Left lung (tissue), 10 donors: ENCODE results near the gene SENP3. TPM values are rescaled to one million over a fixed set of nuclear protein-coding genes. Genes with fewer than 3 reads are reported as not detected.

Experiments
- ATAC-seq: fragments of 200-7000 bp; cut with Tn5 transposase; one replicate; pipeline ENCODE4 v1.9.1; 2020; ENCODE audit warnings: moderate library complexity
- DNase-seq, 4 donors: peaks; one replicate each; pipeline ENCODE4 v3.0.0-alpha.2; 2013 to 2020
- H3K27ac ChIP-seq, 2 donors: fragments of 200-600 bp; sonication (generic) in 1 of 2; one replicate each; pipeline versions ENCODE4 v1.5.0 to v1.8.0; 2020 to 2021
- H3K27me3 ChIP-seq, 2 donors: fragments of 200-600 bp; sonication (generic) in 1 of 2; one replicate each; pipeline versions ENCODE4 v1.5.0 to v1.8.0; 2020 to 2021
- H3K36me3 ChIP-seq, 2 donors: fragments of 200-600 bp; sonication (generic) in 1 of 2; one replicate each; pipeline versions ENCODE4 v1.5.0 to v1.8.0; 2020 to 2021
- H3K4me1 ChIP-seq, 2 donors: fragments of 200-600 bp; one replicate each; pipeline ENCODE4 v1.8.0; 2021
- H3K4me3 ChIP-seq, 2 donors: fragments of 200-600 bp; sonication (generic) in 1 of 2; one replicate each; pipeline versions ENCODE4 v1.5.0 to v1.8.0; 2020 to 2021; ENCODE audit warnings: mild to moderate bottlenecking in 1 of 2
- H3K9me3 ChIP-seq, 2 donors: fragments of 200-600 bp; sonication (generic) in 1 of 2; one replicate each; pipeline versions ENCODE4 v1.5.0 to v1.8.0; 2020 to 2021
- intact Hi-C, 2 donors: fragments of 100-400 bp; cut with DNase I; formaldehyde crosslinking; loops; one replicate each; pipeline versions ENCODE4 v1.11.2 to v1.14.2; 2022
- polyA plus RNA-seq, 6 donors: library from polyadenylated mRNA; unstranded; fragments of 120-200 nt; gene quantifications; one replicate each; pipeline ENCODE4 v1.2.1, GENCODE V29; 2013; ENCODE audit not compliant: insufficient read length in 6 of 6
- total RNA-seq, 2 donors: library from RNA; stranded (reverse); fragmentation: NEBNext Ultra II Directional; extraction: Animal tissue kit (Norgen Biotek cat#: 25700); gene quantifications; one replicate each; pipeline ENCODE4 v1.2.1, GENCODE V29; 2021
- TF ChIP-seq, protein P1 (sequence below), 2 donors: fragments of 200-600 bp; sonication (generic) in 1 of 2; IDR thresholded peaks; one replicate each; pipeline versions ENCODE4 v1.5.0 to v1.8.0; 2021; ENCODE audit warnings: antibody characterized with exemption in 2 of 2
- donor health status: DM: no; HTN: yes; CAD: no.
- donor health status: DM: no; HTN: no; CAD: no.

Gene SENP3
- total and polyA plus RNA-seq, 8 donors: 43.5 to 72.5 (median 67.9) TPM

- peak overlapping the region; percentile 12 to 100 for H3K4me3 ChIP-seq
- ATAC-seq (no peak), DNase-seq (no peak)
- H3K9me3 ChIP-seq: no peaks in the 10 kb centered on the region
- H3K36me3 ChIP-seq: peaks cover 0 to 59% of the 10 kb centered on the region in 2 donors
- TF ChIP-seq, protein P1, sequence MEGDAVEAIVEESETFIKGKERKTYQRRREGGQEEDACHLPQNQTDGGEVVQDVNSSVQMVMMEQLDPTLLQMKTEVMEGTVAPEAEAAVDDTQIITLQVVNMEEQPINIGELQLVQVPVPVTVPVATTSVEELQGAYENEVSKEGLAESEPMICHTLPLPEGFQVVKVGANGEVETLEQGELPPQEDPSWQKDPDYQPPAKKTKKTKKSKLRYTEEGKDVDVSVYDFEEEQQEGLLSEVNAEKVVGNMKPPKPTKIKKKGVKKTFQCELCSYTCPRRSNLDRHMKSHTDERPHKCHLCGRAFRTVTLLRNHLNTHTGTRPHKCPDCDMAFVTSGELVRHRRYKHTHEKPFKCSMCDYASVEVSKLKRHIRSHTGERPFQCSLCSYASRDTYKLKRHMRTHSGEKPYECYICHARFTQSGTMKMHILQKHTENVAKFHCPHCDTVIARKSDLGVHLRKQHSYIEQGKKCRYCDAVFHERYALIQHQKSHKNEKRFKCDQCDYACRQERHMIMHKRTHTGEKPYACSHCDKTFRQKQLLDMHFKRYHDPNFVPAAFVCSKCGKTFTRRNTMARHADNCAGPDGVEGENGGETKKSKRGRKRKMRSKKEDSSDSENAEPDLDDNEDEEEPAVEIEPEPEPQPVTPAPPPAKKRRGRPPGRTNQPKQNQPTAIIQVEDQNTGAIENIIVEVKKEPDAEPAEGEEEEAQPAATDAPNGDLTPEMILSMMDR (IDR thresholded peaks at IDR 0.05): no peak
- H3K4me1 ChIP-seq: peaks cover 32 to 92% of the 10 kb centered on the region in 2 donors
- H3K27ac ChIP-seq: peak overlapping the region; percentile 84 to 98
- intact Hi-C loops: no loop called here
- no peaks in the 10 kb centered on the region for H3K27me3 ChIP-seq
Measured at GRCh38 chr17:7579834-7580603, 18.3 kb downstream of the SENP3 start.

GRCh38 chr17:7580604-7581575 lies 19.2 kb downstream of the SENP3 start:
- ATAC-seq: no peak
- Histone ChIP-seq H3K9me3 (no peaks in the 10 kb centered on the region), H3K27me3 (no peaks in the 10 kb centered on the region), H3K4me3 (peak overlapping the region in 1 of 2 donors; percentile 100), H3K4me1 (peaks cover 25 to 92% of the 10 kb centered on the region in 2 donors), H3K27ac (peak overlapping the region; percentile 84 to 98), H3K36me3 (peaks cover 0 to 50% of the 10 kb centered on the region in 2 donors)
- intact Hi-C loops: no loop called here
- TF ChIP-seq, protein P1 (IDR thresholded peaks at IDR 0.05): no peak
- no peak for DNase-seq

- no peak for DNase-seq
- Histone ChIP-seq H3K4me3 (peak overlapping the region; percentile 60 to 100), H3K36me3 (peaks cover 0 to 46% of the 10 kb centered on the region in 2 donors), H3K27me3 (no peaks in the 10 kb centered on the region), H3K4me1 (peaks cover 23 to 76% of the 10 kb centered on the region in 2 donors), H3K27ac (peak overlapping the region; percentile 97 to 98), H3K9me3 (no peaks in the 10 kb centered on the region)
- no peak for ATAC-seq
- intact Hi-C loops: no loop called here
- TF ChIP-seq, protein P1 (IDR thresholded peaks at IDR 0.05): no peak
Measured at GRCh38 chr17:7582396-7583252, 20.9 kb downstream of the SENP3 start.

- Histone ChIP-seq H3K36me3 (peaks cover 0 to 46% of the 10 kb centered on the region in 2 donors), H3K27ac (peak within 1 kb of the TSS; percentile 97 to 98), H3K9me3 (no peaks in the 10 kb centered on the region), H3K4me3 (peak within 1 kb of the TSS; percentile 60 to 100), H3K4me1 (peaks cover 25 to 76% of the 10 kb centered on the region in 2 donors), H3K27me3 (no peaks in the 10 kb centered on the region)
- DNase-seq: peak; percentile 97 to 99 (median 98)
- ATAC-seq: peak; percentile 83
- intact Hi-C loops: no loop called here
- TF ChIP-seq, protein P1 (IDR thresholded peaks at IDR 0.05): peak in 1 of 2 donors; percentile 12
Measured at GRCh38 chr17:7583253-7584109, 21.8 kb downstream of the SENP3 start, which contains the start of gene MPDU1. TSS of gene MPDU1 (plus strand) at chr17:7583852. CDS start at chr17:7583863, 11 bp downstream.
